ENCODE results near the gene LLCFC1. TPM values are rescaled to one million over a fixed set of nuclear protein-coding genes. Genes with fewer than 3 reads are reported as not detected.

The LLCFC1 gene
- total and polyA plus RNA-seq, 2 experiments from 2014 or later = not detected

DNA sequence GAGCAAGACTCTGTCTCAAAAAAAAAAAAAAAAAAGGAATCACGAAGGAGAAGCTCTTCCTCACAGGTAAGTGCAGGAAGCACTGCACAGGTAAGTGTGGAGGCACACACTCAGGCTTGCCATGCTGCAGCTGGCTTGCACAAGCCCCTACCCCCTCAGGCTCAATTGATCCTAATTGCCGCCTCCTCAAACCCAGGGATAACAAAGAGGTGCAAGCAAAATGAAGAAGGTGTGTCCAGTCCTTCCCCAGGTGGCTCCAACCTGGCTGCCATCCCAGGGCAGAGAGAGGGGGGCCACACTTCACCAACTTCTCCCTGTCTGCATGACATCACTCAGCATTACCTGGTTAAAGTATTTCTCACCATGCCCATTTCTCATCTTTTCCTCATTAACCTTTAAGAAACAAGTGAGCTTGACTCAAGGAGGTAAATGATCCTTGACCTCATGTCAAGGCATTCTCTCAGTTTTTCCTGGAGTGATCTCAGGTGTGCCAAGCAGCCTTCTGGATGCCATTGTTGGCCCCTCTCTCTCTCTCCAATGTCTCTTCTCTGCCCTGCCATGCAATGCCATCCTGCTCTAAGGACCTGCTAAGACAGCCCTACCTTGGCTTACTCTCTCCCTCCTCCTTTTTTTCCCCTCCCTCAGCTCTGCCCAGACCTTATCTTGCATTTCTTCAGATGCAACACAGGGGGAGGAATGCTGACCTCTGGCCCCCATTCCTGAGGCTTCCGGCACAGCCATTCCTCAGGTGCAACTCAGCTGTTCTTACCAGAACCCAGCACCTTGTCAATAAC lies 40.7 kb upstream of the LLCFC1 start:
- H3K4me3 ChIP-seq = no peak overlapping the region
- no peaks in the 10 kb centered on the region for H3K9me3 ChIP-seq (ENCODE audit: low read depth)
- TF ChIP-seq CTCF (IDR thresholded peaks at IDR 0.05; ENCODE audit: low read depth, low read length) = no peak
- no peak overlapping the region for H3K27ac ChIP-seq
- no peak for DNase-seq (ENCODE audit: low read depth in 1 of 2, low spot score in 1 of 2)
- no peaks in the 10 kb centered on the region for H3K4me1 ChIP-seq (ENCODE audit: low read depth)
- no peaks in the 10 kb centered on the region for H3K36me3 ChIP-seq
- no peaks in the 10 kb centered on the region for H3K27me3 ChIP-seq

DNA sequence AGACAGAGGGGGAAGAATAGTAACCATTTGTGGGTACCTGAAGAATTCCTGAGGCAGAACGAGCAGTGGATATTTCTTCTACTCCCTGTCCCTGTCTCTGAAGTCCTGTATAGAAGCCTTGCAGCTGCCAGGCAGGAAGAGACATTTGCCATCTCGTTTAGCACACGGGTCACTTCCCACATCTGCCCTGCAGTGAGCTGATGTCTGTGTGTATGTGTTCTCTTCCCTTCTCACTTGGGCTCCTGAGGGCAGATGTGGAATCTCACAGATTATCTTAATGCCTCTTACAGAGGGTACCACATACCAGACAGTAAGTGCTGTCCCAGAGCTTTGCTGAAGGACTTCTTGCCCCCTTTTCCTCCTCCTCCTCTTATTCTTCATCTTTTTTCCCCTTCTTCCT lies 39.6 kb upstream of the LLCFC1 start:
- Histone ChIP-seq H3K36me3 (no peaks in the 10 kb centered on the region), H3K9me3 (ENCODE audit: low read depth) (no peaks in the 10 kb centered on the region), H3K27me3 (no peaks in the 10 kb centered on the region), H3K4me3 (no peak overlapping the region), H3K27ac (no peak overlapping the region), H3K4me1 (ENCODE audit: low read depth) (no peaks in the 10 kb centered on the region)
- TF ChIP-seq CTCF (IDR thresholded peaks at IDR 0.05; ENCODE audit: low read depth, low read length) = no peak
- DNase-seq (ENCODE audit: low read depth in 1 of 2, low spot score in 1 of 2) = no peak

- Histone ChIP-seq H3K9me3 (ENCODE audit: low read depth) (no peaks in the 10 kb centered on the region), H3K4me1 (ENCODE audit: low read depth) (no peaks in the 10 kb centered on the region), H3K4me3 (no peak overlapping the region), H3K27me3 (no peaks in the 10 kb centered on the region), H3K27ac (no peak overlapping the region), H3K36me3 (no peaks in the 10 kb centered on the region)
- TF ChIP-seq CTCF (IDR thresholded peaks at IDR 0.05; ENCODE audit: low read depth, low read length) = no peak
- DNase-seq (ENCODE audit: low read depth in 1 of 2, low spot score in 1 of 2) = no peak
Observed at GRCh38 chr7:142901426-142902259, 37.6 kb upstream of the LLCFC1 start.

DNA sequence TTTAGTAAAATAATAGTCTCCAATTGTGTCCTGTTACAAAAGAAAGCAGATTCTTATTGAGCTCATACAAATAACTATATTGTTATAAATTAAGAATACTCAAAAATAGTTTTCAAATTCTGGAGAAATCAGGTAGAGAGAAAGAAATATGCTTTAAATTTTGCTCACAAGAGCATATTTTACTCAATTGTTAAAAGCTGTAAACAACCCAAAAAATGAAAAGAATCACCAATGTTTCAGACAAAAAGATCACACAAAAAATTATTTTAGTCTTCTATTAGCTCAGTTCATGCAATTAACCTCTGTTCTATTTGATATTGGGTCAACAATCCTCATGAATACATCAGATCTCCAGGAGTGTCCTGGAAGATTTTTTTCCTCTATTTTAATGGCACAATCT lies 35.2 kb upstream of the LLCFC1 start:
- no peaks in the 10 kb centered on the region for H3K27me3 ChIP-seq
- H3K36me3 ChIP-seq = no peaks in the 10 kb centered on the region
- no peak for TF ChIP-seq CTCF (IDR thresholded peaks at IDR 0.05; ENCODE audit: low read depth, low read length)
- H3K27ac ChIP-seq = no peak overlapping the region
- no peak for DNase-seq (ENCODE audit: low read depth in 1 of 2, low spot score in 1 of 2)
- no peaks in the 10 kb centered on the region for H3K9me3 ChIP-seq (ENCODE audit: low read depth)
- no peaks in the 10 kb centered on the region for H3K4me1 ChIP-seq (ENCODE audit: low read depth)
- H3K4me3 ChIP-seq = no peak overlapping the region

GRCh38 chr7:142905759-142906158 lies 33.5 kb upstream of the LLCFC1 start:
- DNase-seq (ENCODE audit: low read depth in 1 of 2, low spot score in 1 of 2) = no peak
- H3K4me1 ChIP-seq (ENCODE audit: low read depth) = no peaks in the 10 kb centered on the region
- no peak overlapping the region for H3K27ac ChIP-seq
- no peaks in the 10 kb centered on the region for H3K27me3 ChIP-seq
- TF ChIP-seq CTCF (IDR thresholded peaks at IDR 0.05; ENCODE audit: low read depth, low read length) = no peak
- no peak overlapping the region for H3K4me3 ChIP-seq
- no peaks in the 10 kb centered on the region for H3K9me3 ChIP-seq (ENCODE audit: low read depth)
- H3K36me3 ChIP-seq = no peaks in the 10 kb centered on the region
